Mucosa of descending colon (tissue), 3 donors: ENCODE data around the gene NFATC3. TPM values are rescaled to one million over a fixed set of nuclear protein-coding genes. Genes with fewer than 3 reads are reported as not detected.

Experiments used
- ATAC-seq: fragments of 200-7000 bp; cut with Tn5 transposase; one replicate; pipeline ENCODE4 v1.9.1; 2020; ENCODE audit warnings: mild to moderate bottlenecking, moderate library complexity
- DNase-seq, 3 donors: peaks; one replicate each; pipeline ENCODE4 v3.0.0-alpha.2; 2020
- H3K36me3 ChIP-seq: fragments of 200-600 bp; one replicate; pipeline ENCODE4 v1.8.0; 2021; ENCODE audit warnings: low read depth, mild to moderate bottlenecking
- H3K4me1 ChIP-seq: fragments of 200-600 bp; one replicate; pipeline ENCODE4 v1.8.0; 2021; ENCODE audit warnings: low read depth, mild to moderate bottlenecking
- H3K4me3 ChIP-seq: fragments of 200-600 bp; one replicate; pipeline ENCODE4 v1.8.0; 2021; ENCODE audit warnings: mild to moderate bottlenecking
- H3K9me3 ChIP-seq: fragments of 200-600 bp; one replicate; pipeline ENCODE4 v1.8.0; 2021; ENCODE audit warnings: mild to moderate bottlenecking
- intact Hi-C, 2 donors: fragments of 100-400 bp; cut with DNase I in 1 of 2; cut with micrococcal nuclease in 1 of 2; formaldehyde crosslinking; loops; one replicate each; pipeline versions ENCODE4 v1.11.0 to v1.11.1; 2022; cut with DNase I, micrococcal nuclease
- total RNA-seq, 3 donors: library from RNA; stranded (reverse); fragmentation: NEBNext Ultra II Directional in 2 of 3; extraction: Animal tissue kit (Norgen Biotek cat#: 25700) in 2 of 3; gene quantifications; one replicate each; pipeline versions ENCODE4 v1.2.1 to v1.2.4, GENCODE V29; 2021 to 2023
- TF ChIP-seq, protein P1 (sequence below): fragments of 200-600 bp; IDR thresholded peaks from one replicate; pipeline ENCODE4 v1.8.0; 2022; ENCODE audit warnings: antibody characterized with exemption, mild to moderate bottlenecking
- donor health status: DM: no; HTN: no; CAD: no; lungs with moderate emphysema.
- donor health status: DM: no; HTN: no; CAD: no.
- donor health status: DM: no; HTN: yes; CAD: no.

Gene NFATC3
- total RNA-seq, 3 donors from 2014 or later = 24.2 to 44.0 (median 25.5) TPM

- intact Hi-C loops = no loop called here
- H3K4me3 ChIP-seq = peak overlapping the region; percentile 29
- H3K36me3 ChIP-seq = peaks cover 3% of the 10 kb centered on the region
- H3K4me1 ChIP-seq = peaks cover 23% of the 10 kb centered on the region
- TF ChIP-seq, protein P1, sequence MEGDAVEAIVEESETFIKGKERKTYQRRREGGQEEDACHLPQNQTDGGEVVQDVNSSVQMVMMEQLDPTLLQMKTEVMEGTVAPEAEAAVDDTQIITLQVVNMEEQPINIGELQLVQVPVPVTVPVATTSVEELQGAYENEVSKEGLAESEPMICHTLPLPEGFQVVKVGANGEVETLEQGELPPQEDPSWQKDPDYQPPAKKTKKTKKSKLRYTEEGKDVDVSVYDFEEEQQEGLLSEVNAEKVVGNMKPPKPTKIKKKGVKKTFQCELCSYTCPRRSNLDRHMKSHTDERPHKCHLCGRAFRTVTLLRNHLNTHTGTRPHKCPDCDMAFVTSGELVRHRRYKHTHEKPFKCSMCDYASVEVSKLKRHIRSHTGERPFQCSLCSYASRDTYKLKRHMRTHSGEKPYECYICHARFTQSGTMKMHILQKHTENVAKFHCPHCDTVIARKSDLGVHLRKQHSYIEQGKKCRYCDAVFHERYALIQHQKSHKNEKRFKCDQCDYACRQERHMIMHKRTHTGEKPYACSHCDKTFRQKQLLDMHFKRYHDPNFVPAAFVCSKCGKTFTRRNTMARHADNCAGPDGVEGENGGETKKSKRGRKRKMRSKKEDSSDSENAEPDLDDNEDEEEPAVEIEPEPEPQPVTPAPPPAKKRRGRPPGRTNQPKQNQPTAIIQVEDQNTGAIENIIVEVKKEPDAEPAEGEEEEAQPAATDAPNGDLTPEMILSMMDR = no peak
- ATAC-seq (peak; percentile 14), DNase-seq (peak; percentile 53 to 74 (median 71))
- H3K9me3 ChIP-seq = no peaks in the 10 kb centered on the region
Observed at GRCh38 chr16:68235108-68235886, 150.1 kb downstream of the NFATC3 start.

DNA sequence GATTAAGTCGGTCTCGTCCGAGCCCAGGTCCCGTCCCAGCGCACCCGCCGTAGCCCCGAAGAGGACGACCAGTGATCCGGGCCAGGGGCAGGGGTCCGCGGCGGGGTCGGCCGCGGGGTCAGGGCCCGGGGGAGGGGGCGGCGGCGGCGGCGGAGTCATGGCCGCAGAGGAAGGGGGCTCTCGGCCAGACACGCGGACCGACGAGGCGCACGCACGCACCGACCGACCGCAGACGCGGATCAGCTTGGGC, 150.6 kb downstream of the NFATC3 start, which contains the start of gene ESRP2:
ESRP2 (minus strand) TSS at position 241 of the 250 bp plus-strand sequence; CDS start at position 159, 82 bp downstream.
- peaks cover 25% of the 10 kb centered on the region for H3K4me1 ChIP-seq
- ATAC-seq (no peak), DNase-seq (no peak)
- intact Hi-C loops = no loop called here
- peak within 1 kb of the TSS; percentile 29 for H3K4me3 ChIP-seq
- TF ChIP-seq, protein P1 = no peak
- peaks cover 3% of the 10 kb centered on the region for H3K36me3 ChIP-seq
- H3K9me3 ChIP-seq = no peaks in the 10 kb centered on the region

DNA sequence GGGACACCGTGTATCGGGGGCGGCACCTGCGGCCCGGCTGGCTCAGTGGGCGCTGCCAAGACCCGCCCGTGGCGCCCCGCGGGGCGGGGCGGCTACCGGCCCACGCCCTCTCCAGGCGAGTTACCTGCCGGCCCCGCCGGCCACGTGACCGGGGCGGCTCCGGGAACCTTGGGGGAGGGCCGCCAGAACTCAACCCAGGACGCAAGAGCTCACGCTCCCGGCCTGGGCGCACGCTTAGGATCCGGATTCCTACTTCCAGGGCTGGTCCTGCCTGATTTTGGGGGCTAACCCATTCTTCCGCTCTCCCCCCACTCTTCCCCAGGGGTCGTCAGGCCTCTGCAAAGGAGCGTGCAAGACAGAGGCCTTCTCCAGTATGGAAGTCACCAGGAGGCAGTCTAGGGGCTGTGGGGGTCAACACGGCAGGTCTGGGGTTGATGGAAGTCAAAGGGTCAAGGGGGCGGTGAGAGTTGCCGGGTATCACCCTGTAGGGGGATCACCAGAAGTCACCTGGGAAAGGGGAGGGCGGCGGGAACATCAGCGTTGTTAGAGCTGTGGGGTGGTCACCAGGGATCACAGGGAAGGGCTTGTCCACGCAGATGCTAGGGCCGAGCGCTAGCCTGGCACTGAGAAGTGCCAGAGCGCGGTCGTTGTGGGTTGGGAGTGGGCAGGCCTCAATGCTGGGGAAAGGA, 151.1 kb downstream of the NFATC3 start:
- peak; percentile 91 to 95 (median 94) for DNase-seq
- H3K36me3 ChIP-seq = peaks cover 3% of the 10 kb centered on the region
- H3K4me1 ChIP-seq = peaks cover 25% of the 10 kb centered on the region
- H3K4me3 ChIP-seq = peak overlapping the region; percentile 29
- H3K9me3 ChIP-seq = no peaks in the 10 kb centered on the region
- TF ChIP-seq, protein P1 = no peak
- peak; percentile 62 for ATAC-seq
- intact Hi-C loops = no loop called here

GRCh38 chr16:68236826-68237242, 151.7 kb downstream of the NFATC3 start:
- intact Hi-C loops = no loop called here
- TF ChIP-seq, protein P1 = no peak
- Histone ChIP-seq H3K36me3 (peaks cover 3% of the 10 kb centered on the region), H3K4me3 (peak overlapping the region; percentile 21), H3K4me1 (peaks cover 25% of the 10 kb centered on the region), H3K9me3 (no peaks in the 10 kb centered on the region)
- no peak for ATAC-seq
- peak in 2 of 3 donors; percentile 66 to 67 for DNase-seq

DNA sequence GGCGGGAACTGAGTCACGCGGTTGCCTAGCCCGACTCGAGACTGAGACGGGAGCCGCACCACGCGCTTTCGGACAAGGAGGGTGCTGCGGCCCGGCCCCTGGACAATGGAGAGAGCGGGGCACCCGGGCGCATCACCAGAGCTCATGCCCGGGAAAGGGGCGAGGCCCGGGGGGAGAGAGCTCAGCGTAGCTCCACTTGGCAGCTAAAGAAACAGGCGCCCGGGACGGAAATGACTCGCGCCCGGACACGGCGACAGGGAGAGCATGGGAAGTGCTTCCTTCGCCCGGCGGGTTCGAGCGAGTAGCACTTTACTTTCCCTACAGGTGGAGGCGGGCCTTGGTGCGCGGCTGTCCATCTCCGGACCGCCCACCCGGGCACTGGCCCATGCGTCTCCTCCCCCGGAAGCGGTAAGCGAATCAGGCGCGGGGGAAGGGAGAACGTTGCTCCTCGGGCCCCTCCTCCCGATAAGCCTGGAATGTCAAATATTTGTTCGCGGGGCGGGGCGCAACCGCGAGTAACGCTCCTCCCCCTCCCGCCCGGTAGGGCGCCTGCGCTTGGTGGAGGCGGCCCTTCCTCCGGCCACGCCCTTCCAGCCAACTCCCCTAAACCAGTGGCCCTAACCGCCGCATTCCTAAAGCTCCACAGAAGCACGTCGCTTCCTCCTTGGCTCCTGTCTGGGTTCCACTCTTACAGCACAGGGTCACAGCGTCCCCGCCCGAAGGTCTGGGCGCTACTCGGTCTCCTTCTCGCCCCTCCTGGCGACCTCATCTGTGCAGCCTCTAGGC, 152.3 kb downstream of the NFATC3 start:
- TF ChIP-seq, protein P1 = no peak
- DNase-seq (peak; percentile 98 to 99 (median 99)), ATAC-seq (peak; percentile 72)
- peaks cover 25% of the 10 kb centered on the region for H3K4me1 ChIP-seq
- H3K9me3 ChIP-seq = no peaks in the 10 kb centered on the region
- peak overlapping the region; percentile 21 for H3K4me3 ChIP-seq
- intact Hi-C loops = no loop called here
- peaks cover 3% of the 10 kb centered on the region for H3K36me3 ChIP-seq
